GM21786 (cell line): ENCODE results near the gene GRIA1.

Source experiments
- ATAC-seq: cut with Tn5 transposase; IDR thresholded peaks from one replicate; pipeline ENCODE4 v1.9.1; 2021; ENCODE audit not compliant: unreplicated experiment

The GRIA1 gene

GRCh38 chr5:153601377-153601776, 110.9 kb downstream of the GRIA1 start:
- ATAC-seq, result peak; percentile 87

GRCh38 chr5:153605386-153605785, 114.9 kb downstream of the GRIA1 start:
- no peak for ATAC-seq

GRCh38 chr5:153610009-153610408, 119.5 kb downstream of the GRIA1 start:
- ATAC-seq, result no peak

GRCh38 chr5:153610811-153611210, 120.3 kb downstream of the GRIA1 start:
- no peak for ATAC-seq

- no peak for ATAC-seq
These were observed 122.7 kb downstream of the GRIA1 start for GRCh38 chr5:153613144-153613543.

GRCh38 chr5:153613672-153614071, 123.2 kb downstream of the GRIA1 start:
- ATAC-seq, result no peak

- no peak for ATAC-seq
These were observed 126.7 kb downstream of the GRIA1 start for GRCh38 chr5:153617190-153617589.

GRCh38 chr5:153618307-153618706, 127.8 kb downstream of the GRIA1 start:
- ATAC-seq, result no peak

GRCh38 chr5:153618867-153619266, 128.4 kb downstream of the GRIA1 start:
- no peak for ATAC-seq

GRCh38 chr5:153619771-153620170, 129.3 kb downstream of the GRIA1 start:
- no peak for ATAC-seq

GRCh38 chr5:153623124-153623523, 132.7 kb downstream of the GRIA1 start:
- no peak for ATAC-seq

- no peak for ATAC-seq
These were observed 133.4 kb downstream of the GRIA1 start for GRCh38 chr5:153623751-153624450.

- no peak for ATAC-seq
These were observed 133.9 kb downstream of the GRIA1 start for GRCh38 chr5:153624451-153624765.

- no peak for ATAC-seq
These were observed 135.4 kb downstream of the GRIA1 start for GRCh38 chr5:153625826-153626354.

GRCh38 chr5:153626836-153627235, 136.4 kb downstream of the GRIA1 start:
- no peak for ATAC-seq

- ATAC-seq, result no peak
These were observed 138.8 kb downstream of the GRIA1 start for GRCh38 chr5:153629027-153629895.

GRCh38 chr5:153630546-153630945, 140.1 kb downstream of the GRIA1 start:
- no peak for ATAC-seq

GRCh38 chr5:153632748-153633290, 142.3 kb downstream of the GRIA1 start:
- no peak for ATAC-seq

- ATAC-seq, result no peak
These were observed 146.4 kb downstream of the GRIA1 start for GRCh38 chr5:153636670-153637451.

GRCh38 chr5:153640293-153640692, 149.8 kb downstream of the GRIA1 start:
- no peak for ATAC-seq

- ATAC-seq, result no peak
These were observed 150.8 kb downstream of the GRIA1 start for GRCh38 chr5:153641183-153641688.
